HEK293 (cell line): ENCODE data around the gene RDX.

Experiments used
- HIC1 ChIP-seq: fragments of 450-650 bp; formaldehyde crosslinking; IDR thresholded peaks from 2 replicates; pipeline ENCODE4 v1.5.1; 2016; ENCODE audit warnings: missing biosample characterization, missing genetic modification characterization
- MYNN ChIP-seq: fragments of 450-650 bp; formaldehyde crosslinking; IDR thresholded peaks from 2 replicates; pipeline ENCODE4 v1.5.1; 2016; ENCODE audit warnings: missing biosample characterization, missing genetic modification characterization, borderline replicate concordance
- OSR2 ChIP-seq: fragments of 450-650 bp; formaldehyde crosslinking; IDR thresholded peaks from 2 replicates; pipeline ENCODE4 v1.5.1; 2016; ENCODE audit warnings: missing biosample characterization, missing genetic modification characterization
- PRDM4 ChIP-seq: fragments of 450-650 bp; formaldehyde crosslinking; IDR thresholded peaks from 2 replicates; pipeline ENCODE4 v1.5.1; 2017; ENCODE audit warnings: missing biosample characterization, missing genetic modification characterization
- REST ChIP-seq: fragments of 450-650 bp; formaldehyde crosslinking; IDR thresholded peaks from 2 replicates; pipeline ENCODE4 v1.5.1; 2016; ENCODE audit warnings: missing biosample characterization, missing genetic modification characterization
- TSHZ1 ChIP-seq: fragments of 450-650 bp; formaldehyde crosslinking; IDR thresholded peaks from 2 replicates; pipeline ENCODE4 v1.5.1; 2016; ENCODE audit warnings: missing biosample characterization, missing genetic modification characterization, borderline replicate concordance
- ZBTB48 ChIP-seq: fragments of 450-650 bp; formaldehyde crosslinking; IDR thresholded peaks from 2 replicates; pipeline ENCODE4 v1.5.1; 2016; ENCODE audit warnings: missing biosample characterization, missing genetic modification characterization
- ZNF146 ChIP-seq: fragments of 450-650 bp; formaldehyde crosslinking; IDR thresholded peaks from 2 replicates; pipeline ENCODE4 v1.5.1; 2016; ENCODE audit warnings: missing biosample characterization, missing genetic modification characterization
- ZNF2 ChIP-seq: fragments of 450-650 bp; formaldehyde crosslinking; IDR thresholded peaks from 2 replicates; pipeline ENCODE4 v1.5.1; 2016; ENCODE audit warnings: missing biosample characterization, missing genetic modification characterization
- ZNF24 ChIP-seq: fragments of 450-650 bp; formaldehyde crosslinking; IDR thresholded peaks from 2 replicates; pipeline ENCODE4 v1.5.1; 2016; ENCODE audit warnings: missing biosample characterization, missing genetic modification characterization
- ZNF266 ChIP-seq: fragments of 450-650 bp; formaldehyde crosslinking; IDR thresholded peaks from 2 replicates; pipeline ENCODE4 v1.5.1; 2016; ENCODE audit warnings: missing biosample characterization, missing genetic modification characterization, low read depth
- ZNF488 ChIP-seq: fragments of 450-650 bp; formaldehyde crosslinking; IDR thresholded peaks from 2 replicates; pipeline ENCODE4 v1.5.1; 2016; ENCODE audit warnings: missing biosample characterization, missing genetic modification characterization
- ZNF518A ChIP-seq: fragments of 450-650 bp; formaldehyde crosslinking; conservative IDR thresholded peaks from 2 replicates; pipeline ENCODE4 v1.5.1; 2016; ENCODE audit warnings: low read depth, missing biosample characterization, missing genetic modification characterization
- ZNF521 ChIP-seq: fragments of 450-650 bp; formaldehyde crosslinking; IDR thresholded peaks from 2 replicates; pipeline ENCODE4 v1.5.1; 2017; ENCODE audit warnings: missing biosample characterization, mild to moderate bottlenecking, missing genetic modification characterization
- ZNF623 ChIP-seq: fragments of 450-650 bp; formaldehyde crosslinking; IDR thresholded peaks from 2 replicates; pipeline ENCODE4 v1.5.1; 2016; ENCODE audit warnings: missing biosample characterization, missing genetic modification characterization
- ZNF626 ChIP-seq: fragments of 450-650 bp; sonication (Bioruptor Pico); formaldehyde crosslinking; IDR thresholded peaks from 2 replicates; pipeline ENCODE4 v1.5.1; 2018; ENCODE audit warnings: missing biosample characterization, missing genetic modification characterization, inconsistent platforms
- ZNF76 ChIP-seq: fragments of 450-650 bp; formaldehyde crosslinking; IDR thresholded peaks from 2 replicates; pipeline ENCODE4; 2016; ENCODE audit warnings: low read depth, missing biosample characterization, missing genetic modification characterization, borderline replicate concordance

Gene RDX

GRCh38 chr11:110305169-110306018 lies 9.0 kb upstream of the RDX start (continued):
- TF ChIP-seq REST (tag by site-specific recombination), result no peak
- peak; percentile 67; the same call in 1 of the 2 replicates for TF ChIP-seq ZNF488 (tag by site-specific recombination)
- peak; percentile 62 for TF ChIP-seq ZNF518A (tag by site-specific recombination)
- peak; percentile 93 for TF ChIP-seq HIC1 (tag by site-specific recombination)
- no peak for TF ChIP-seq ZNF626
- peak; percentile 98 for TF ChIP-seq OSR2
- peak; percentile 91 for TF ChIP-seq PRDM4 (tag by site-specific recombination)
- TF ChIP-seq MYNN (tag by site-specific recombination), result 0 out of 2 replicates have a peak, but pooled peaks have one; percentile 33
- peak; percentile 96 for TF ChIP-seq TSHZ1 (tag by site-specific recombination)
- peak; percentile 85 for TF ChIP-seq ZNF2 (tag by site-specific recombination)
- peak; percentile 46 for TF ChIP-seq ZNF623 (tag by site-specific recombination)
- TF ChIP-seq ZBTB48 (tag by site-specific recombination), result no peak
- no peak for TF ChIP-seq ZNF266 (tag by site-specific recombination)
- TF ChIP-seq ZNF521 (tag by site-specific recombination), result no peak
- peak; percentile 72 for TF ChIP-seq ZNF146
- TF ChIP-seq ZNF24, result peak; percentile 92
- TF ChIP-seq ZNF76, result peak; percentile 63; the same call in 1 of the 2 replicates
